Panc1 (cell line): ENCODE measurements around the gene POMT2. TPM values are rescaled to one million over a fixed set of nuclear protein-coding genes. Genes with fewer than 3 reads are reported as not detected.

ENCODE experiments used
- ATAC-seq: fragments of 200-7000 bp; cut with Tn5 transposase; 2 replicates; pipeline ENCODE4 v1.9.1; 2020; ENCODE audit warnings: mild to moderate bottlenecking, moderate library complexity
- BruUV-seq: library from RNA; stranded (reverse); fragments of 400-500 nt; replicated peaks from 2 replicates; lab custom pipeline; 2021; lab: Mats Ljungman, UMichigan
- CTCF ChIA-PET: fragments of 300-600 bp; sonication (Branson Sonifier 250); formaldehyde crosslinking; loops from one replicate; lab custom pipeline; 2022; ENCODE audit warnings: antibody characterized with exemption; lab: Charles Lee
- POLR2A ChIA-PET: fragments of 300-600 bp; sonication (Branson Sonifier 250); formaldehyde crosslinking; loops from one replicate; lab custom pipeline; 2022; ENCODE audit warnings: antibody characterized with exemption; lab: Charles Lee
- DNase-seq: peaks from one replicate; pipeline ENCODE4 v3.0.0-alpha.2; 2010; ENCODE audit warnings: low read depth, low spot score
- H3K27ac ChIP-seq: 2 replicates; pipeline ENCODE4 v1.5.1; 2011; ENCODE audit warnings: mild to moderate bottlenecking, low read length, inconsistent platforms
- H3K27me3 ChIP-seq: fragments of 200-500 bp; sonication (Bioruptor generic); 2 replicates; pipeline ENCODE4 v1.6.0; 2014; ENCODE audit warnings: low read length, inconsistent platforms; ENCODE audit not compliant: control insufficient read depth, insufficient read depth
- H3K36me3 ChIP-seq: fragments of 200-500 bp; sonication (Bioruptor generic); 2 replicates; pipeline ENCODE4 v1.5.1; 2014; ENCODE audit warnings: inconsistent platforms, mild to moderate bottlenecking, low read length, moderate library complexity; ENCODE audit not compliant: control insufficient read depth, insufficient read depth
- H3K4me1 ChIP-seq: 2 replicates; pipeline ENCODE4 v1.5.1; 2011; ENCODE audit warnings: inconsistent platforms, mild to moderate bottlenecking, low read length, moderate library complexity; ENCODE audit not compliant: control insufficient read depth, insufficient read depth
- H3K4me3 ChIP-seq, 2 experiments: 2 replicates each; pipeline ENCODE4 v1.5.1; 2011 to 2012; ENCODE audit warnings: low read depth in 2 of 2, low read length in 2 of 2, mild to moderate bottlenecking in 2 of 2, inconsistent platforms in 1 of 2, moderate library complexity in 1 of 2
- H3K9me3 ChIP-seq: fragments of 200-500 bp; sonication (Bioruptor generic); 2 replicates; pipeline ENCODE4 v1.5.1; 2014; ENCODE audit warnings: low read depth, mild to moderate bottlenecking, inconsistent platforms, low read length, moderate library complexity; ENCODE audit not compliant: control insufficient read depth, insufficient read depth
- POLR2AphosphoS5 ChIP-seq: IDR thresholded peaks from 2 replicates; pipeline ENCODE4 v1.6.1; 2012; ENCODE audit warnings: mild to moderate bottlenecking, low read depth, low read length, moderate library complexity
- SIN3A ChIP-seq: IDR thresholded peaks from 2 replicates; pipeline ENCODE4 v1.6.1; 2012; ENCODE audit warnings: low read depth, mild to moderate bottlenecking, low read length, moderate library complexity, borderline replicate concordance; ENCODE audit not compliant: insufficient read depth
- TCF7L2 ChIP-seq: IDR thresholded peaks from 2 replicates; pipeline ENCODE4 v1.6.1; 2011; ENCODE audit warnings: mild to moderate bottlenecking, low read depth, low read length, inconsistent platforms
- in situ Hi-C: cut with HindIII; loops from 2 replicates; pipeline ENCODE4 v1.10.0; 2016; ENCODE audit warnings: low sequenced_read_pairs, low pct_unique_long_range_greater_than_20kb
- intact Hi-C: fragments of 100-400 bp; cut with micrococcal nuclease; formaldehyde crosslinking; loops from one replicate; pipeline ENCODE4 v1.10.0; 2022; ENCODE audit not compliant: unreplicated experiment
- total RNA-seq: library from RNA; stranded (reverse); gene quantifications from one replicate; pipeline ENCODE4 v1.2.1, GENCODE V29; 2021; ENCODE audit not compliant: unreplicated experiment
- TF ChIP-seq, protein P1 (sequence below): fragments of 450-650 bp; IDR thresholded peaks from 2 replicates; pipeline ENCODE4 v1.5.1; 2017; ENCODE audit warnings: mild to moderate bottlenecking
- TF ChIP-seq, protein P2 (sequence below), 2 experiments: IDR thresholded peaks; 2 replicates each; pipeline ENCODE4 v1.6.1; 2011 to 2012; ENCODE audit warnings: low read depth in 2 of 2, control low read depth in 1 of 2, low read length in 1 of 2, mild to moderate bottlenecking in 1 of 2, moderate library complexity in 1 of 2; ENCODE audit not compliant: insufficient read depth in 1 of 2

POMT2 gene
- total RNA-seq, 1 experiment from 2014 or later = 43.5 TPM

DNA sequence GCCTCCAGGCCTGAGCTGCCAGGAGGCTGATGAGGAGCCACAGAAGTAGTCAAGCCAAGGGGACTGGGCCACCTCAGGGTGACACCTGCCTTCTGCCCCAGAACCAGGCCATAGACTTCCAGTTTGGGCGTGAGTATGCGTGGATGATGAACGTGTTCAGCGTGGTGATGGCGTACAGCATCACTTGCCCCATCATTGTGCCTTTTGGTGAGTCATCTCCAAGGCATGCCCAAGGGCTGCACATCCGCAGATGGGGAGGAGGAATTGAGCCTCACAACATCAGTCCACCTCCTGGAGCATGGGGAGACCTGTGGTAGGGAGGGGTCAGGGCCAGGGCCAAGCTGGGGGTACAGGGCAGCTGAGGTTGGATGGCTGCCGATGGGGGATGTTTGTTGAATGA lies 72.0 kb downstream of the POMT2 start:
- Histone ChIP-seq H3K4me1 (no peaks in the 10 kb centered on the region), H3K27ac (no peak overlapping the region), H3K4me3 (no peak overlapping the region), H3K36me3 (no peaks in the 10 kb centered on the region), H3K27me3 (no peaks in the 10 kb centered on the region), H3K9me3 (no peaks in the 10 kb centered on the region)
- TF ChIP-seq TCF7L2 = no peak
- TF ChIP-seq SIN3A = no peak
- TF ChIP-seq POLR2AphosphoS5 = no peak
- intact Hi-C loops (no loop called here), in situ Hi-C loops (no loop called here)
- ChIA-PET POLR2A (no interaction called here), CTCF (no interaction called here)
- DNase-seq = no peak
- no TSS peak for BruUV-seq
- ATAC-seq = no peak

GRCh38 chr14:77246784-77247183 lies 73.9 kb downstream of the POMT2 start:
- Histone ChIP-seq H3K27ac (no peak overlapping the region), H3K9me3 (no peaks in the 10 kb centered on the region), H3K27me3 (no peaks in the 10 kb centered on the region), H3K4me1 (no peaks in the 10 kb centered on the region), H3K36me3 (no peaks in the 10 kb centered on the region), H3K4me3 (no peak overlapping the region)
- in situ Hi-C loops (no loop called here), intact Hi-C loops (no loop called here)
- ChIA-PET CTCF (no interaction called here), POLR2A (no interaction called here)
- ATAC-seq (no peak), DNase-seq (no peak)
- TF ChIP-seq SIN3A = no peak
- TF ChIP-seq, protein P1, sequence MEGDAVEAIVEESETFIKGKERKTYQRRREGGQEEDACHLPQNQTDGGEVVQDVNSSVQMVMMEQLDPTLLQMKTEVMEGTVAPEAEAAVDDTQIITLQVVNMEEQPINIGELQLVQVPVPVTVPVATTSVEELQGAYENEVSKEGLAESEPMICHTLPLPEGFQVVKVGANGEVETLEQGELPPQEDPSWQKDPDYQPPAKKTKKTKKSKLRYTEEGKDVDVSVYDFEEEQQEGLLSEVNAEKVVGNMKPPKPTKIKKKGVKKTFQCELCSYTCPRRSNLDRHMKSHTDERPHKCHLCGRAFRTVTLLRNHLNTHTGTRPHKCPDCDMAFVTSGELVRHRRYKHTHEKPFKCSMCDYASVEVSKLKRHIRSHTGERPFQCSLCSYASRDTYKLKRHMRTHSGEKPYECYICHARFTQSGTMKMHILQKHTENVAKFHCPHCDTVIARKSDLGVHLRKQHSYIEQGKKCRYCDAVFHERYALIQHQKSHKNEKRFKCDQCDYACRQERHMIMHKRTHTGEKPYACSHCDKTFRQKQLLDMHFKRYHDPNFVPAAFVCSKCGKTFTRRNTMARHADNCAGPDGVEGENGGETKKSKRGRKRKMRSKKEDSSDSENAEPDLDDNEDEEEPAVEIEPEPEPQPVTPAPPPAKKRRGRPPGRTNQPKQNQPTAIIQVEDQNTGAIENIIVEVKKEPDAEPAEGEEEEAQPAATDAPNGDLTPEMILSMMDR = no peak
- no peak for TF ChIP-seq TCF7L2
- no peak for TF ChIP-seq POLR2AphosphoS5
- TF ChIP-seq, protein P2, sequence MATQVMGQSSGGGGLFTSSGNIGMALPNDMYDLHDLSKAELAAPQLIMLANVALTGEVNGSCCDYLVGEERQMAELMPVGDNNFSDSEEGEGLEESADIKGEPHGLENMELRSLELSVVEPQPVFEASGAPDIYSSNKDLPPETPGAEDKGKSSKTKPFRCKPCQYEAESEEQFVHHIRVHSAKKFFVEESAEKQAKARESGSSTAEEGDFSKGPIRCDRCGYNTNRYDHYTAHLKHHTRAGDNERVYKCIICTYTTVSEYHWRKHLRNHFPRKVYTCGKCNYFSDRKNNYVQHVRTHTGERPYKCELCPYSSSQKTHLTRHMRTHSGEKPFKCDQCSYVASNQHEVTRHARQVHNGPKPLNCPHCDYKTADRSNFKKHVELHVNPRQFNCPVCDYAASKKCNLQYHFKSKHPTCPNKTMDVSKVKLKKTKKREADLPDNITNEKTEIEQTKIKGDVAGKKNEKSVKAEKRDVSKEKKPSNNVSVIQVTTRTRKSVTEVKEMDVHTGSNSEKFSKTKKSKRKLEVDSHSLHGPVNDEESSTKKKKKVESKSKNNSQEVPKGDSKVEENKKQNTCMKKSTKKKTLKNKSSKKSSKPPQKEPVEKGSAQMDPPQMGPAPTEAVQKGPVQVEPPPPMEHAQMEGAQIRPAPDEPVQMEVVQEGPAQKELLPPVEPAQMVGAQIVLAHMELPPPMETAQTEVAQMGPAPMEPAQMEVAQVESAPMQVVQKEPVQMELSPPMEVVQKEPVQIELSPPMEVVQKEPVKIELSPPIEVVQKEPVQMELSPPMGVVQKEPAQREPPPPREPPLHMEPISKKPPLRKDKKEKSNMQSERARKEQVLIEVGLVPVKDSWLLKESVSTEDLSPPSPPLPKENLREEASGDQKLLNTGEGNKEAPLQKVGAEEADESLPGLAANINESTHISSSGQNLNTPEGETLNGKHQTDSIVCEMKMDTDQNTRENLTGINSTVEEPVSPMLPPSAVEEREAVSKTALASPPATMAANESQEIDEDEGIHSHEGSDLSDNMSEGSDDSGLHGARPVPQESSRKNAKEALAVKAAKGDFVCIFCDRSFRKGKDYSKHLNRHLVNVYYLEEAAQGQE (IDR thresholded peaks at IDR 0.05; ENCODE audit: insufficient read depth in 1 of 2, low read depth in 2 of 2, low read length in 1 of 2) = no peak
- no TSS peak for BruUV-seq

- BruUV-seq = no TSS peak
- DNase-seq (no peak), ATAC-seq (no peak)
- Histone ChIP-seq H3K36me3 (no peaks in the 10 kb centered on the region), H3K4me3 (no peak overlapping the region), H3K4me1 (no peaks in the 10 kb centered on the region), H3K27me3 (no peaks in the 10 kb centered on the region), H3K27ac (no peak overlapping the region), H3K9me3 (no peaks in the 10 kb centered on the region)
- in situ Hi-C loops (no loop called here), intact Hi-C loops (no loop called here)
- ChIA-PET POLR2A (no interaction called here), CTCF (no interaction called here)
- no peak for TF ChIP-seq POLR2AphosphoS5
These were observed 74.9 kb downstream of the POMT2 start for GRCh38 chr14:77245820-77246219.
